C4-2B (cell line): ENCODE data around the gene MCF2L.

Experiments used
- CTCF ChIP-seq: fragments of 450-650 bp; conservative IDR thresholded peaks from 2 replicates; pipeline ENCODE4 v1.5.1; 2017; ENCODE audit warnings: mild to moderate bottlenecking
- ZFX ChIP-seq: fragments of 450-650 bp; IDR thresholded peaks from 2 replicates; pipeline ENCODE4 v1.6.1; 2017

GRCh38 chr13:113099142-113099541 is 130.1 kb downstream of the MCF2L start:
- TF ChIP-seq CTCF (no peak), ZFX (no peak)
